ENCODE data around the gene ROR2. TPM values are rescaled to one million over a fixed set of nuclear protein-coding genes. Genes with fewer than 3 reads are reported as not detected.

ROR2 gene
- polyA plus RNA-seq, 3 donors = not detected

- no peak overlapping the region for H2AFZ ChIP-seq (ENCODE audit: insufficient read depth, low read depth, low read length, poor library complexity, severe bottlenecking)
- intact Hi-C loops (cut with micrococcal nuclease) = no loop called here
- H3K9me3 ChIP-seq (replicated peaks in 1 of 2; ENCODE audit: control insufficient read depth in 1 of 2, insufficient read depth in 1 of 2, low read length in 2 of 2) = no peaks in the 10 kb centered on the region
- H3K9me3 Mint-ChIP-seq = peaks cover 0 to 3% (median 0%) of the 10 kb centered on the region in 7 donors
- H3K27me3 ChIP-seq (ENCODE audit: control insufficient read depth in 2 of 2, insufficient read depth in 2 of 2, low read length in 2 of 2) = no peaks in the 10 kb centered on the region
- H3K4me3 Mint-ChIP-seq = no peak overlapping the region
- no peaks in the 10 kb centered on the region for H3K4me1 ChIP-seq (ENCODE audit: control insufficient read depth in 1 of 2, insufficient read depth in 2 of 2, low read length in 2 of 2)
- no peak overlapping the region for H3K9ac ChIP-seq (ENCODE audit: insufficient read depth, low read length, poor library complexity, severe bottlenecking)
- no peaks in the 10 kb centered on the region for H4K20me1 ChIP-seq (ENCODE audit: insufficient read depth, low read length)
- DNase-seq = no peak
- H3K27ac ChIP-seq (ENCODE audit: low read depth in 1 of 2, low read length in 2 of 2) = no peak overlapping the region
- H3K36me3 ChIP-seq (replicated peaks in 1 of 2; ENCODE audit: control insufficient read depth in 1 of 2, insufficient read depth in 2 of 2, low read length in 2 of 2) = no peaks in the 10 kb centered on the region
- H3K79me2 ChIP-seq (ENCODE audit: insufficient read depth, low read length) = no peaks in the 10 kb centered on the region
- H3K27me3 Mint-ChIP-seq (ENCODE audit: low read depth in 3 of 3) = peaks cover 5 to 16% (median 9%) of the 10 kb centered on the region in 3 donors
- TF ChIP-seq CTCF (IDR thresholded peaks at IDR 0.05) = no peak
- no CpG with 5 or more reads among the region's 4 CpGs for WGBS (ENCODE audit: insufficient coverage)
- H3K36me3 Mint-ChIP-seq = no peaks in the 10 kb centered on the region
- no peak overlapping the region for H3K27ac Mint-ChIP-seq
- peaks cover 4% of the 10 kb centered on the region for H3K4me1 Mint-ChIP-seq
- H3K4me2 ChIP-seq (replicated peaks; ENCODE audit: extremely low read depth, low read length, poor library complexity, severe bottlenecking) = no peak overlapping the region
- H3K4me3 ChIP-seq (replicated peaks in 1 of 3; ENCODE audit: low read depth in 2 of 3, low read length in 3 of 3) = no peak overlapping the region
Observed at GRCh38 chr9:91994422-91994821, 44.4 kb upstream of the ROR2 start.

- H3K4me3 ChIP-seq (replicated peaks in 1 of 3; ENCODE audit: low read depth in 2 of 3, low read length in 3 of 3) = no peak overlapping the region
- H3K36me3 ChIP-seq (replicated peaks in 1 of 2; ENCODE audit: control insufficient read depth in 1 of 2, insufficient read depth in 2 of 2, low read length in 2 of 2) = no peaks in the 10 kb centered on the region
- H3K4me1 ChIP-seq (ENCODE audit: control insufficient read depth in 1 of 2, insufficient read depth in 2 of 2, low read length in 2 of 2) = no peaks in the 10 kb centered on the region
- H3K4me2 ChIP-seq (replicated peaks; ENCODE audit: extremely low read depth, low read length, poor library complexity, severe bottlenecking) = no peak overlapping the region
- H3K27me3 ChIP-seq (ENCODE audit: control insufficient read depth in 2 of 2, insufficient read depth in 2 of 2, low read length in 2 of 2) = no peaks in the 10 kb centered on the region
- Mint-ChIP-seq H3K4me3 (no peak overlapping the region), H3K9me3 (peaks cover 0 to 6% (median 0%) of the 10 kb centered on the region in 7 donors), H3K27ac (no peak overlapping the region), H3K27me3 (ENCODE audit: low read depth in 3 of 3) (peaks cover 5 to 14% (median 9%) of the 10 kb centered on the region in 3 donors), H3K4me1 (peaks cover 4% of the 10 kb centered on the region), H3K36me3 (no peaks in the 10 kb centered on the region)
- no peak overlapping the region for H3K9ac ChIP-seq (ENCODE audit: insufficient read depth, low read length, poor library complexity, severe bottlenecking)
- no peak for DNase-seq
- H3K79me2 ChIP-seq (ENCODE audit: insufficient read depth, low read length) = no peaks in the 10 kb centered on the region
- H3K9me3 ChIP-seq (replicated peaks in 1 of 2; ENCODE audit: control insufficient read depth in 1 of 2, insufficient read depth in 1 of 2, low read length in 2 of 2) = no peaks in the 10 kb centered on the region
- no peak for TF ChIP-seq CTCF (IDR thresholded peaks at IDR 0.05)
- no peak overlapping the region for H3K27ac ChIP-seq (ENCODE audit: low read depth in 1 of 2, low read length in 2 of 2)
- no peaks in the 10 kb centered on the region for H4K20me1 ChIP-seq (ENCODE audit: insufficient read depth, low read length)
- no peak overlapping the region for H2AFZ ChIP-seq (ENCODE audit: insufficient read depth, low read depth, low read length, poor library complexity, severe bottlenecking)
- WGBS (ENCODE audit: insufficient coverage) = 92% methylated on average over 7 of the region's 12 CpGs
- intact Hi-C loops (cut with micrococcal nuclease) = no loop called here
Observed at GRCh38 chr9:91992461-91993041, 42.5 kb upstream of the ROR2 start.
